ENCODE results near the gene METAP1.

DNA sequence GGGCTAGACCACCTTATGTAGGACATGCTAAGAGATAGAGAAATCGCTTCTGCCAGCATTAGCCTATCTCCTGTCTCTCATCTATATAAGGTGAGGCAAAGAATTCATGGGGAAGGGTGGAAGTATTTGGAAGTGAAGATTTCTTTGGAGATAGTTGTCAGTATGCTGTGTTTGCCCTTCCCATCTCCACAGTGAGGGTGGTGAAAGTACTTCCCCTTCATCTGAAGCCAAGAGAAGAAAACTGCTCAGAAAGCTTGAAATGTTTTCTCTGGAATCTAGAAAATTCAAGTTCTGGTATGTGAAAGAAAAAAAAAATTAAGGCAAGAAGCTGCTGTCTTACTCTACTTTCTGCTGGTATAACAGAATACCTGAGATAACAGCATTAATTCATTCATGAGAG, 105.4 kb downstream of the METAP1 start:
- TF ChIP-seq CTCF (IDR thresholded peaks at IDR 0.05) (no peak), POLR2A (IDR thresholded peaks at IDR 0.05) (no peak)
